Peyer's patch (tissue), 4 donors: ENCODE results near the gene GASK1A.

Experiments
- POLR2A ChIP-seq, 2 donors: fragments of 450-650 bp; IDR thresholded peaks; one replicate each; pipeline ENCODE4 v1.5.1; 2017; ENCODE audit warnings: antibody characterized with exemption in 2 of 2, mild to moderate bottlenecking in 2 of 2, moderate library complexity in 2 of 2
- TF ChIP-seq, protein P1 (sequence below), 6 experiments: fragments of 450-650 bp in 4 of 6; fragments of 200-600 bp in 2 of 6; sonication (generic) in 1 of 6; IDR thresholded peaks; one replicate each; pipeline ENCODE4 v1.5.1; 2017 to 2019; ENCODE audit warnings: antibody characterized with exemption in 6 of 6, mild to moderate bottlenecking in 3 of 6, moderate library complexity in 1 of 6

DNA sequence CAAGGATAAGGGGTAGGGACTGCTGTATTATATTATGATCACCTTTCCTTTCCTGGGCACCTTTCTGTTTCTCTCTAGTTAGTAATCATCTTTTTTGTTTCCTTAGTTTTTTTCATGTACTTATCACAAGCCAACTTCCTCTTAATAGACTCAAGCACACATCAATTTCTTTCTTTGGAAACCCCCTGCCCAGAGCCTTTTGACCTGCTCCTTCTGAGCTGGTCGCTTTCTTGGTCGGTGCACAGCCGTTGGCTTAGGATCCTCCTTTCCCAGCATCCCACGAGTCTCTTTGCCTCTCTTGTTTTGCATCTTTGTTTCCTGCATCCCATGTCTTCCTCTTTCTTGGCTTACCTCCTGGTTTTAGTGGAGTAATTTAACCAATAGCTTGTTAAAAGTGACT lies 26.9 kb downstream of the GASK1A start:
- no peak for TF ChIP-seq POLR2A (IDR thresholded peaks at IDR 0.05)
- TF ChIP-seq, protein P1, sequence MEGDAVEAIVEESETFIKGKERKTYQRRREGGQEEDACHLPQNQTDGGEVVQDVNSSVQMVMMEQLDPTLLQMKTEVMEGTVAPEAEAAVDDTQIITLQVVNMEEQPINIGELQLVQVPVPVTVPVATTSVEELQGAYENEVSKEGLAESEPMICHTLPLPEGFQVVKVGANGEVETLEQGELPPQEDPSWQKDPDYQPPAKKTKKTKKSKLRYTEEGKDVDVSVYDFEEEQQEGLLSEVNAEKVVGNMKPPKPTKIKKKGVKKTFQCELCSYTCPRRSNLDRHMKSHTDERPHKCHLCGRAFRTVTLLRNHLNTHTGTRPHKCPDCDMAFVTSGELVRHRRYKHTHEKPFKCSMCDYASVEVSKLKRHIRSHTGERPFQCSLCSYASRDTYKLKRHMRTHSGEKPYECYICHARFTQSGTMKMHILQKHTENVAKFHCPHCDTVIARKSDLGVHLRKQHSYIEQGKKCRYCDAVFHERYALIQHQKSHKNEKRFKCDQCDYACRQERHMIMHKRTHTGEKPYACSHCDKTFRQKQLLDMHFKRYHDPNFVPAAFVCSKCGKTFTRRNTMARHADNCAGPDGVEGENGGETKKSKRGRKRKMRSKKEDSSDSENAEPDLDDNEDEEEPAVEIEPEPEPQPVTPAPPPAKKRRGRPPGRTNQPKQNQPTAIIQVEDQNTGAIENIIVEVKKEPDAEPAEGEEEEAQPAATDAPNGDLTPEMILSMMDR (IDR thresholded peaks at IDR 0.05): no peak
